ENCODE results near the gene TUBB6.
A peak's percentile ranks its signal among the peaks of the same experiment; 100 is the strongest.

Gene TUBB6

DNA sequence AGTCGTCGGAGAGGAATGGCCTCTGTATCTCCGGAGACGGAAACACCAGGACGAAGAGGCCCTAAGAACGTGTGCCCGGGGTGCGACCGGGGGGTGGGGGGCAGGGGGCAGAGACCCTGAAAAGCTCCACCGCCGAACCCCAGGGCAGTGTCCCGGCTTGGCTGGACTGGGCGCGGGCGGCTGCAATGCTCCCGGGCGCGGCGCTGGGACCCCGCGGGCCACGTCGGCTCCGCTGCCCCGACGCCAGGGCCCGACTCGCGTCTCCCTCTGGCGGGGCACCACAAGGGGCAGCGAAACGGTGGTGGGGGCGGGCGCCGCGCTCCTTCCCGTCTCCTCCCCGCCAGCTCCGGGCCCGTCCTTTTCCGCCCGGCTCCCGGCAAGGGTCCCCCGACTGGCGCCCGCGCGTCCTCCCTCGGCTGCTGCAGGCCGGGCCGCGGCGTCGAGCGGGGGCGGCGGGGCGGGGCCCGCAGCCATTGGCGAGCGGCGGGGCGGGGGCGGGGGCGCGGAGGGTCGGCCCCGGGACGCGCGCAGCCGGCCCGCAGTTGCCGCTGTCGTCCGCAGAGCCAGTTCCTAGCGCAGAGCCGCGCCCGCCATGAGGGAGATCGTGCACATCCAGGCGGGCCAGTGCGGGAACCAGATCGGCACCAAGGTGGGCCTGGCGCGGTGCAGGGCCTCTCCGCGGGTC is at the start of gene TUBB6:
TUBB6 (plus strand) TSS at position 541 of the 685 bp plus-strand sequence; CDS start at position 593, 52 bp downstream.
- no peak for DNase-seq (ENCODE audit: low spot score)

GRCh38 chr18:12258719-12259705 is 49.0 kb upstream of the TUBB6 start:
- DNase-seq (ENCODE audit: low spot score) = no peak

DNA sequence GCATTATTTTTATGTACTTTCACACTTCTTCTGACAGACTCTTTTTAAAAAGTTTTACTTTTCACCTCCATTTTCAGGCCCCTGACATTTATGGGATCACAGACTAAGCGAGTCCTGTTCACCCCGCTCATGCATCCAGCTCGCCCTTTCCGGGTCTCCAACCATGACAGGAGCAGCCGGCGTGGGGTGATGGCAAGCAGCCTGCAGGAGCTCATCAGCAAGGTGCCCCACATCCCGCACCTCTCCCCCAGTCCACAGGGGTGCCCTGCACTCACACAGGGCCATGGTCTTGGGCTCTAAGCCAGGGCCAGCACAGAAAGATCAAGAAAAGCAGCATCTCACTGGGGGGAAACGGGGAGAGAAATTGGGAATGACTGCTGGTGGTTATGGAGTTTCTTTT is 45.3 kb upstream of the TUBB6 start:
- no peak for DNase-seq (ENCODE audit: low spot score)

DNA sequence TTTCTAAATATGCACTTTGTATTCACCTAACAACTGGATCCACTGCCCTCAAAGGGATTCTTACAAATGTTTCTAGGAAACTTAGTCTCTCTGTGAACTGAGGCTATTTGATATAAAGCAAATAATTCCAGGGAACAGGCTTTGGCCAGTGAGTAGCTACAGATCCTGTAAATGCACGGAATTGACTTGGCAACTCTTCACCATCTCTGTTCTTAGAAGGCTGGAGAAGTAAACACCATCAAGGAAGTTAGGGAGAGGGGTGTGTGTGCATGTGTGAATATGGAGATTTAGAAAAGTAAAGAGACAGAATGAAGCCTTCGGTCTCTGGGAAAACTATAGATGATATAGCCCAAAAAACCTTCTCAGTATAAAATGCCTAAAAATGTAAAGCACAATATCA is 43.2 kb upstream of the TUBB6 start:
- DNase-seq (ENCODE audit: low spot score) = no peak

- peak; percentile 55 for DNase-seq (ENCODE audit: low spot score)
Observed at GRCh38 chr18:12271376-12272235, 36.4 kb upstream of the TUBB6 start.

GRCh38 chr18:12274793-12275192 is 33.2 kb upstream of the TUBB6 start:
- no peak for DNase-seq (ENCODE audit: low spot score)

DNA sequence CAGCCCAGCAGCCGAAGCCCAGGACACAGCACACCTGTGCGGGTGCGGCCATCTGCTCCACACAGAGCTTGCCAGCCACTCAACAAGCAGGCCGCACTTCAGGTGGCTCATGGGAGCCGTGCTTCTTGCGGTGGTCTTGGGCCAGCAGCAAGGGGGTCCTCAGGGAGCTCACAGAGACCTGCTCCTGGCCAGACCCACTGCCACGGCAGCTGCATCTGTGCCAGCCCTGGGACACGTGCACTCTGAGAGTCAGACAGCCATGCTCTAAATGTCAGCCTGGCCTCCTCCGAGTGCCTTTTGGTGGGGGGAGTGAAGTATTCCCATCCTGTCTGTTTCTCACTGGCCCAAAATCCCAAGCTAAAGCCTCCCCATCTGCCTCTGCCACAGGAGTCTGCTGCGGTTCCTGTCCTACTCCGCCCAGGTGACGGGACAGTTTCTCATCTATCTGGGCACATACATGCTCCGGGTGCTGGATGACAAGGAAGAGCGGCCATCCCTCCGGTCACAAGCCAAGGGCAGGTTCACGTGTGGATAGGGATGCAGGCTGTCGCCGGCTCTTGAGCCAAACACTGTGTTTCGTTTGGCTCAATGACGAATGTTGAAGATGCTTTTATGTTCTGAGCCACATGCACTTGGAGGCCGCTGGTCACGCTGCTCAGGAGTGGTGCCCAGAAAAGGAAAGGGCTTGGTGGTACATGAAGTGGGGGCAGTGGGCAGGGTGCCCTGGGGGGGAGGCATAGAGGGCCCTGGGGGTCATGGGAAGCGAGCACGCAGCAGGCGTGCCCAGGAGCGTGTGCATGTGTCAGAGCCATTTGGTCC is 31.1 kb upstream of the TUBB6 start:
- DNase-seq (ENCODE audit: low spot score) = no peak

GRCh38 chr18:12278215-12278671 is 29.8 kb upstream of the TUBB6 start:
- DNase-seq (ENCODE audit: low spot score) = no peak

GRCh38 chr18:12278741-12279682 is 29.0 kb upstream of the TUBB6 start:
- no peak for DNase-seq (ENCODE audit: low spot score)

- DNase-seq (ENCODE audit: low spot score) = no peak
Observed at GRCh38 chr18:12279781-12280531, 28.1 kb upstream of the TUBB6 start.

GRCh38 chr18:12281861-12282260 is 26.2 kb upstream of the TUBB6 start:
- DNase-seq (ENCODE audit: low spot score) = no peak

DNA sequence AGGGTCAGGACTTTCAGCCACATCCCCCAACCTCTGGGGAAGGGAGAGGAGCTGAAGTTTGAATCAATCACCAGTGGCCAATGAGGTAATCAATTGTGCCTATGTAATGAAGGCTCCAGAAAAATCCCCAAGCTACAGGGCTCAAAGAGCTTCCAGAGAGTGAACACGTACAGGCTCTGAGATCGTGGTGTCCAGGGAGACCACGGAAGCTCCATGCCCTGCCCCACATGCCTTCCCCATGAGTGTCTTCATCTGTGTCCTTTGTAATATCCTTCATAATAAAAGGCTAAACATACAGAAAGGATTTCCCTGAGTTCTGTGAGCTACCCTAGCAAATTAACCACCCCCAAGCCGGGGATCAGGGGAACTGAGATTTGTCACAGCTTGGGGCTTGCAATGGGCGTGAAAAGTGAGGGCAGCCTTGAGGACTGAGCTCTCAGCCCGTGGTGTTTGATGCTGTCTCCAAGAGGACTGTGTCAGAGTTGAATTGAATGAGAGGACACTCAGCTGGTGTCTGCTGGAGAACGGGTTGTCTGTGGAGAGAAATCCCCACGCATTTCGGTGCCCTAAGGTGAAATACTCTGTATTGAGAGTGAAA is 25.5 kb upstream of the TUBB6 start:
- no peak for DNase-seq (ENCODE audit: low spot score)

GRCh38 chr18:12283256-12283655 is 24.8 kb upstream of the TUBB6 start:
- DNase-seq (ENCODE audit: low spot score) = no peak

- DNase-seq (ENCODE audit: low spot score) = no peak
Observed at GRCh38 chr18:12283666-12284065, 24.4 kb upstream of the TUBB6 start.

DNA sequence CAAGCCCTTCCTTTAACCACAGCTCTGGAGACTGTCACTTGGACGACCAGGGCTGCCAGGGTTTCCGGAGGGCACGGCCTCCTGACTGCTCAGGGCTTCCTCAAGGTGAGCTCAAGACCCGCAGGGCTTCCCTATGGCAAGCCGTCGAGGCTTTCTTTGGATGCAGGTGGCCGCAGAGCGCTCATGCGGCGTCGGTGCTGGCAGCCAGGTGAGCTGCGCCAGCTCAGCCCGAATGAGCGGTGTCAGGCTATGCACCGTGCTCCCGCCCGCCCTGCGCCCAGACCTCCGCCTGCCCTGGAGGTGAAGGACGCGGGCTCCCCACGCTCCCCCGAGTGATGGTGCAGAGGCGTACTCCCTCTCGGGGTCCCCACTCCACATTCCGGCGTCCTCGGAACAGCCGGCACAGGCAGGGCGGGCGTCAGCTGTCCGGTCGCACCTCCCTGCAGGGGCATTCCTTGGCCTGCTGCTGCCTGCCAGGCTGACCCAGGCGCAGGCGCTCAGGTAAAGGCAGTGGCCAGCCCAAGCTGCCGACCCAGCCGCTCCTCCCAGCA is 20.8 kb upstream of the TUBB6 start:
- no peak for DNase-seq (ENCODE audit: low spot score)

DNA sequence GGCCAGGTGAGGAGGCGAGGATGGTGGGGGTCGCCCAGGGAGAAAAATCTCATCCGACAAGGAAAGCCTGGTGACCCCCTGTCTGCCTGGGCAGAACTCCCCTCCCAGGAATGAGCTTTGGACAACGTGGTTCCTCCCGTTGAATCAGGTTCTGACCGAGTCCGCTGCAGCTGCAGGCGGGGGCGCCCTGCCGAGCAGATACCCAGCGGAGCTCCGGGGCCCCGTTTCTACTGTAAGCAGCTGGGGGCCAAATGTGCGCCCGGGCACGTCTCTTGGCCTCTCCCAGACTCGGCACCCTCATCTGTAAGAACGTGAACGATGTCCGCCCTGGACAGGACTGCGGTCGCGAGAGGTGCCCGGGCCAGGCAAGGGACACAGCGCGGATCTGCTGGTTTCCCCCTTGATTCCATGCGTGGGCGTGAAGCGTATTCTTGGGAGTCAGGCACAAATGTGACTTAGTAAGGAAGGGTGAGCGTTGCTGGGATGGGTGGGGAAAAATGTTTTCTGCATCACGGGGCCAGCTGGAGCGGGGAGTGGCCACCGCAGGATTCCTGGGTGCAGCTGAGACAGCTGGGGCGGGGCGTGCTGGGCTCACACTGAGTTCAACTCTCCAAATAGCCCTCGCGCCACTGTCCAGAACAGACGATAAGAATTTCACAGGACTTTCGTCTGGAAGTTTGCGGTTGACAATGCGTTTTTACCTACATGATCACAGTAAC is 20.2 kb upstream of the TUBB6 start:
- DNase-seq (ENCODE audit: low spot score) = no peak

DNA sequence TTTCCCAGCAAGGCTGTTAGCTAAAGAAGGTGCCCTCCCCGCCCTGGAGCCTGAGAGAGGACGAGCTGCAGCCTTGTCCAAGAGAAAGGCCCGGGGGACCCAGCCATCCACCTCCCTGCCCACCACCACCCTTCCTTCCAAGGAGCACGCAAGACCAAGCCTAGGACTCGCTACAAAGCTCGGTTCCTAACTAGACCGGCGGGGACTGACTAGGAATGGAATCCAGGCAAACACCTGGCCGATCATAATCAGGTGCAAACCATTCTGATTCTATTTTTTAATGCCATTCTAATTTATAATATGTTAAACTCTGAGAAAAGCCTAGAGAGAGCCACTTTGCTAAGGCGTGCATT is 19.7 kb upstream of the TUBB6 start:
- no peak for DNase-seq (ENCODE audit: low spot score)

DNA sequence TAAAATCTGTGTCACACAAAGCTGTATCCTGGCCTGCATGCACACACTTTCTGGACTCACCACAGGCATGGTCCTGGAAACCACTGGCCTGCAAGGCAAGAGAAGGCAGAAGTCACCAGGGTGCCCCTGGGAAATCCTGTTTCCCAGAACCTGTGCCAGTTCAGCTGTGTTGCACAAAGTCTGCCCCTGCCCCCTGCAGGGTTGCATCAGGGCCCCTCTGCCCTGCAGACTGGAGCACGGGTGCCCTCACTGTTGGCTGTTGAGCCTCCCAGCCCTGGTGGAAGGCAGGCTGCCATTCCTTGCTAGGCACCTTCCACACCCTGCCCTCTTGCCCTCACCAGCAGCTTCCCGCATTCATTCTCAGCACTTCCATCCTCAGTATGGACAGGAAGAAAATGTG is 18.0 kb upstream of the TUBB6 start:
- DNase-seq (ENCODE audit: low spot score) = no peak

Data from putamen (tissue), 1 donor.